IPS-NIHi11 (cell line): ENCODE data around the gene NOBOX.
"Not testable (repeated sequence)": the region's sequence is repeated elsewhere in the genome, so short reads cannot be mapped to it uniquely, and the experiment has no call there.

Experiments
- DNase-seq: peaks from one replicate; pipeline ENCODE4 v3.0.0; 2012; ENCODE audit warnings: mixed read lengths, low spot score

NOBOX gene

GRCh38 chr7:144403649-144404061, at the start of gene NOBOX:
TSS of gene NOBOX (minus strand) at chr7:144403693.
- no peak for DNase-seq

- no peak for DNase-seq
Measured at GRCh38 chr7:144452064-144452463, 48.6 kb upstream of the NOBOX start.

GRCh38 chr7:144445590-144445989, 42.1 kb upstream of the NOBOX start:
- DNase-seq = no peak

GRCh38 chr7:144439717-144440205, 36.3 kb upstream of the NOBOX start:
- no peak for DNase-seq

- no peak for DNase-seq
Measured at GRCh38 chr7:144438759-144439158, 35.3 kb upstream of the NOBOX start.

GRCh38 chr7:144437370-144438191, 34.1 kb upstream of the NOBOX start:
- peak; percentile 41 for DNase-seq

GRCh38 chr7:144436500-144436899, 33.0 kb upstream of the NOBOX start:
- DNase-seq = no peak

GRCh38 chr7:144428431-144428830, 24.9 kb upstream of the NOBOX start:
- DNase-seq = no peak

GRCh38 chr7:144427539-144427938, 24.0 kb upstream of the NOBOX start:
- DNase-seq = not testable (repeated sequence)

GRCh38 chr7:144418931-144419330, 15.4 kb upstream of the NOBOX start:
- not testable (repeated sequence) for DNase-seq

GRCh38 chr7:144416341-144416740, 12.8 kb upstream of the NOBOX start:
- DNase-seq = no peak

- DNase-seq = no peak
Measured at GRCh38 chr7:144415858-144416257, 12.4 kb upstream of the NOBOX start.

GRCh38 chr7:144414815-144415214, 11.3 kb upstream of the NOBOX start:
- DNase-seq = no peak

- no peak for DNase-seq
Measured at GRCh38 chr7:144410441-144410840, 6.9 kb upstream of the NOBOX start.

- DNase-seq = peak; percentile 0
Measured at GRCh38 chr7:144408121-144408520, 4.6 kb upstream of the NOBOX start.

- DNase-seq = peak; percentile 17
Measured at GRCh38 chr7:144407266-144407931, 3.9 kb upstream of the NOBOX start.

GRCh38 chr7:144404946-144405345, 1.5 kb upstream of the NOBOX start:
- no peak for DNase-seq

- DNase-seq = no peak
Measured at GRCh38 chr7:144403102-144403501, 391 bp downstream of the NOBOX start.

- DNase-seq = no peak
Measured at GRCh38 chr7:144401490-144401889, 2.0 kb downstream of the NOBOX start.

- DNase-seq = no peak
Measured at GRCh38 chr7:144399946-144400345, 3.5 kb downstream of the NOBOX start.

GRCh38 chr7:144398911-144399310, 4.6 kb downstream of the NOBOX start:
- no peak for DNase-seq

GRCh38 chr7:144398291-144398690, 5.2 kb downstream of the NOBOX start:
- DNase-seq = no peak

GRCh38 chr7:144397086-144397485, 6.4 kb downstream of the NOBOX start:
- DNase-seq = no peak
